AG09319 (cell line): Measurements from ENCODE around the gene CEP112.

Experiments
- DNase-seq: peaks from one replicate; pipeline ENCODE4 v3.0.0-alpha.2; 2010; ENCODE audit warnings: low read depth; ENCODE audit errors: extremely low read depth
- TF ChIP-seq, protein P1 (sequence below): IDR thresholded peaks from 2 replicates; pipeline ENCODE4 v1.5.1; 2011; ENCODE audit warnings: low read depth, mild to moderate bottlenecking, inconsistent platforms, low read length, moderate library complexity

CEP112 gene

DNA sequence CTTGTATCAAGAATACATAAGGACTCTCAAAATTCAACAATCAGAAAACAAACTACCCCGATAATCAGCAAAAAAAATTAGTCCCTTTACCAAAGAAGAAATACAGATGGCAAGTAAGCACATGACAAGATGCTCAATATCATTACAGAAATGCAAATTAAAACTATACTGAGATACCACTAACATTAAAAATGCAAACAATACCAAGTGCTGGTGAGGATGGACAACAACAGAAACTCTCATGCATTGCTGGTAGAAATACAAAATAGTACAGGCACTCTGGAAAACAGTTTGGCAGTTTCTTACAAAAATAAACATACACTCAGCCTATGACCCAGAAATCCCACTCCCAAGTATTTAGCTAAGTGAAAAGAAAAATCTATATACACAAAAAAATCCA, 7.5 kb downstream of the CEP112 start:
- TF ChIP-seq, protein P1, sequence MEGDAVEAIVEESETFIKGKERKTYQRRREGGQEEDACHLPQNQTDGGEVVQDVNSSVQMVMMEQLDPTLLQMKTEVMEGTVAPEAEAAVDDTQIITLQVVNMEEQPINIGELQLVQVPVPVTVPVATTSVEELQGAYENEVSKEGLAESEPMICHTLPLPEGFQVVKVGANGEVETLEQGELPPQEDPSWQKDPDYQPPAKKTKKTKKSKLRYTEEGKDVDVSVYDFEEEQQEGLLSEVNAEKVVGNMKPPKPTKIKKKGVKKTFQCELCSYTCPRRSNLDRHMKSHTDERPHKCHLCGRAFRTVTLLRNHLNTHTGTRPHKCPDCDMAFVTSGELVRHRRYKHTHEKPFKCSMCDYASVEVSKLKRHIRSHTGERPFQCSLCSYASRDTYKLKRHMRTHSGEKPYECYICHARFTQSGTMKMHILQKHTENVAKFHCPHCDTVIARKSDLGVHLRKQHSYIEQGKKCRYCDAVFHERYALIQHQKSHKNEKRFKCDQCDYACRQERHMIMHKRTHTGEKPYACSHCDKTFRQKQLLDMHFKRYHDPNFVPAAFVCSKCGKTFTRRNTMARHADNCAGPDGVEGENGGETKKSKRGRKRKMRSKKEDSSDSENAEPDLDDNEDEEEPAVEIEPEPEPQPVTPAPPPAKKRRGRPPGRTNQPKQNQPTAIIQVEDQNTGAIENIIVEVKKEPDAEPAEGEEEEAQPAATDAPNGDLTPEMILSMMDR = no peak
- no peak for DNase-seq

DNA sequence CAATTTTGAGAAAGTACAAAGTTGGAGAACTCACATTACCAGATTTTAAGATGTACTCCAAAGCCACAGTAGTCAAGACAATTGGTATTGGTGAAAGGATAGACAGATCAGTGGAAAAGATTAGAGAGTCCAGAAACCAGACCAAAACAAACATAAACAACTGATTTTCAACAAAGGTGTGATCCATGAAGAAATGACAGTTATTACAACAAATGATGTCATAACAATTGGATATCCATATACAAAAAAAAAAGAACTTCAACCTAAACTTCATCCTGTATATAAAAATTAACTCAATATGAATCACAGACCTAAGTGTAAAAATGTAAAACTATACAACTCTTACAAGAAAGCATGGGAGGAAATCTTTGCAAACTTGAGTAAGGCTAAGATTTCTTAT, 8.4 kb downstream of the CEP112 start:
- no peak for DNase-seq
- TF ChIP-seq, protein P1 = no peak

DNA sequence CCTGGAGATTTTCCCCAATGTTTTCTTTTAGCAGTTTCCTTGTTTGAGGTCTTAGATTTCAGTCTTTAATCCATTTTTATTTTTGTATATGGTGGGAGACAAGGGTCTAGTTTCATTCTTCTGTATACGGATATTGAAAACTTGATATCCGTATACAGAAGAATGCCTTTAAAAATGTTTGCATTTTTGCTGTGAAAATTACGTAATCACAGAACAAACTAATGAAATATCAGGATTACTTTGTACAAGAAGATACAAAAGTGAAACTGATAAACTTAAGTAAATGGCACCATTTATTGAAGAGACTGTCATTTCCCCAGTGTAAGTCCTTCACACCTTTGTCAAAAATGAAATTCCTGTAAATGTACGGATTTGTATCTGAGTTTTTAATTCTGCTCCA, 13.3 kb downstream of the CEP112 start:
- TF ChIP-seq, protein P1 = no peak
- no peak for DNase-seq

DNA sequence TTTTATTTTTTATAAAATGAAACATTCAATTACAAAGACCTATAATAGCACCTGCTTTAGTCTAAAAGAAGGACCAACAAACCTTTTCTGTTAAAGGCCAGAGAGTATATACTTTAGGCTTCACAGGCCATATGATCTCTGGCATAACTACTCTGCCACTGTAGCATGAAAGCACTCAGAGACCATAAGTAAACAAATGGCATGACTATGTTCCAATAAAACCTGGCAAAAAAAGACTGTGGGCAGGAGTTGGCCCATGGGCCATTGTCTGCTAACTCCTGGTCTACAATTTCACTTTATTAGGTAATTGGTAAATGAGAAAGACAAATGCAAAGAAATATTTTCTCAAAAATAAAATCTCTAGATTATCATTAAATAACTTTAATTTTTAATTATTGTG, 14.9 kb downstream of the CEP112 start:
- DNase-seq = no peak
- TF ChIP-seq, protein P1 = no peak

DNA sequence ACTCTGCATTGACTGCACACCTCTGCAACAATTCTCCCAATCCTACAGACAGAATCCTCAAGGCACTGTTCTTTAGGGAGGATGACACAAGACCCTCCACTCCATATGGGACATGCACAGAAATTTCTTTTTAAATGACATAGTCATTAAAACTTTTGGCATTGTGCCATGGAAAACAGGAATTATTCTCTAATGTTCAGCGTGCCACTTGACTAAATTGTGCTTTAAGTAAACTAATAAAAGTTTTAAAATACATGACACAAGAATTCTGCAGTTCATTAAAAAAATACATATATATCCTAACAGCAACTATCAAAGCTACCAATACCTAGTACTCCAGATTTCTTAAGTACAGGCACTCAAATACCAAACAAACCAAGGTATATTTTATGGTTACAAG, 16.0 kb downstream of the CEP112 start:
- TF ChIP-seq, protein P1 = no peak
- DNase-seq = no peak

DNA sequence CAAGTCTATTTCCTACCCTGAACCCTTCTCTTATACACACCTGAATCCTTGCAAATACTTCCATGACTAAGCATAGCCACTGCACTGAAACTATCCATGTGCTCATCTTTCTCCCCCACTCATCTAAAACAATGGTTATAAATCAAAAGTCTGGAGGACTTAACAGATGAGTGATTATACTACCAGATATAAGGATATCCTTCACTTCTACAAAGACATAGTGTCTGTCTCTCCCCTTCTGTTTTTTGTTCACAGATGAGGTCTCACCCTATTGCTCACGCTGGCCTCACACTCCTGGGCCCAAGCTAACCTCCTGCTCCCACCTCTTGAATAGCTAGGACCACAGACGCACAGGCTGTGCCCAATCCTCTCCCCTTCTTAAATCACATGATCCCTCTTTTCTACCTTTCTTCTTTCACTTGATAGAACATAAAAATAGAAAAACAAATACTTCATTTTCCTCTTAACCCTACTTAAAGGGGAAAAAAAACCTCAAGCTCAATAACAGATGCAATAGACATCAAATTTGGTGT, 19.2 kb downstream of the CEP112 start:
- TF ChIP-seq, protein P1 = no peak
- no peak for DNase-seq

DNA sequence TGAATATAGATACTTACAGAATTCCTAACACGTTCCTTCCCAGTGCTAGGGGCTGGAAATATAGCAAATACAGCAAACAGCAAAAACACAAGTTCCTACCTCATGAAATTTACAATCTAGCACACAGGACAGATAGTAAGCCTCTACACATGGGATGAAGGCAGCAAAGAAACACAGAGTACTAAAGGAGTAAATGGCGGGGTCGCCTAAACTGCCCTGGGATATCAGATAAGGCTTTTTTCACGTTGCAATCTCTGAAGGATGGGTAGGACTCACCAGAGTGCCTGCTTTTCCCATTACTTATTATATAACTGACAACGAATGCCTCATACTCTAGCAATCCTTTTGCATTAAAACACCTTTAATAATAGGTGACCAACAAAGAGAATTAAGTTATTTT, 19.8 kb downstream of the CEP112 start:
- TF ChIP-seq, protein P1 = no peak
- no peak for DNase-seq
